HG02938 (cell line): Measurements from ENCODE around the gene MZB1.

Experiments
- ATAC-seq: cut with Tn5 transposase; IDR thresholded peaks from one replicate; pipeline ENCODE4 v1.9.1; 2021; ENCODE audit warnings: mild to moderate bottlenecking, moderate library complexity; ENCODE audit not compliant: unreplicated experiment

MZB1 gene

GRCh38 chr5:139340051-139340450, 49.7 kb downstream of the MZB1 start:
- no peak for ATAC-seq
